ENCODE results near the gene ZNF280B.
"Not testable (repeated sequence)": the region's sequence is repeated elsewhere in the genome, so short reads cannot be mapped to it uniquely, and the experiment has no call there.

Gene ZNF280B

DNA sequence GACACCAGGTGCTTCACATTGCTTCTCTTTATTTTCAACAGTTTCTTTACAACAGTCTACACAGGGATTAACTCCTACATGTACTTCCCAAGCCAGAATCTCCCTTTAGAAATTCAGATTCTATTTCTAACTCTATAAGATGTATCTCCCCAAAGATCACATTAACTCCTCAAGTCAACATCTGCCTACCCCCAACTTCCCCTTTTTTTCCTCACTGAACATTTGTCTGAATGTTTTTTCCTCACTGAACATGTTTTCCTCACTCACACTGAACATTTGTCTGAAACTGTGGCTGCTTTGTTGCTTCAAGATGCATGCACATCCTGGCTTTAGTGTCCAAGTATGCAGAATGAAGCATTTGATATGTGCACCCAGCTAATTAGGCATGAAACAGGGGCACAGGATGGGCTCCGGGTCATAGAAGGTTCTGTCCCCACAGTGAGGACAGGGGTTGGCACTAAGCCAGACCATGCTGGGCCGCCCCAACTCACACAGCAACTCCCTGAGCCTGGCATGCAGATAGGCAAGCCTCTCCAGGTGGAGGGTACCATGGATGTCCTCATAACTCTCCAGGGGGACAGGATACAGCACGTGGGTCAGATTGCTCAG, 39.3 kb upstream of the ZNF280B start:
- no peaks in the 10 kb centered on the region for H3K36me3 ChIP-seq (ENCODE audit: control insufficient read depth, insufficient read depth, low read length)
- no peaks in the 10 kb centered on the region for H3K4me1 ChIP-seq (ENCODE audit: control insufficient read depth, insufficient read depth, low read length)
- no peaks in the 10 kb centered on the region for H3K27me3 ChIP-seq (ENCODE audit: control insufficient read depth, insufficient read depth, low read length)
- H3K9ac ChIP-seq (ENCODE audit: low read length), result no peak overlapping the region
- no peak overlapping the region for H3K4me3 ChIP-seq (ENCODE audit: low read length)
- H3K27ac ChIP-seq (ENCODE audit: low read depth, low read length), result no peak overlapping the region

DNA sequence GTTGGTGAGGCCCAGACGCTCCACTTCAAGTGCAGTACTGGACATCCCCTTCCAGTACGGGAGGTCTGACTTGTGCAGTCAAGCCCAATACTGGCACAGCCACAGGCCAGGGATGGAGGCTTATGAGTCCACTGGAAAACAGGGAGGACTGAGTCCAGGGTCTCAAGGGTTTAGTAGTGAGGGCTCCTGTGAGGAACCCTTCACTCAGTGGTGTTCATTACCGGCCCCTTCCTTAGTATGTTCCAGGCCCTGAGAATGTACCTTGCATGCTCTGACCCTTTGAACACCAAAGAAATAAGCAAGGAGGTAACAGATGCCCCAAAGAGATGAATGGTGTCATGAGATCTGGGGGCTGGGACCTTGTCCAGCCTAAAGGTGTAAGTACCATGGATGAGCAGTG, 38.7 kb upstream of the ZNF280B start:
- no peak overlapping the region for H3K27ac ChIP-seq (ENCODE audit: low read depth, low read length)
- H3K4me1 ChIP-seq (ENCODE audit: control insufficient read depth, insufficient read depth, low read length), result no peaks in the 10 kb centered on the region
- H3K4me3 ChIP-seq (ENCODE audit: low read length), result no peak overlapping the region
- no peaks in the 10 kb centered on the region for H3K27me3 ChIP-seq (ENCODE audit: control insufficient read depth, insufficient read depth, low read length)
- no peaks in the 10 kb centered on the region for H3K36me3 ChIP-seq (ENCODE audit: control insufficient read depth, insufficient read depth, low read length)
- H3K9ac ChIP-seq (ENCODE audit: low read length), result no peak overlapping the region

DNA sequence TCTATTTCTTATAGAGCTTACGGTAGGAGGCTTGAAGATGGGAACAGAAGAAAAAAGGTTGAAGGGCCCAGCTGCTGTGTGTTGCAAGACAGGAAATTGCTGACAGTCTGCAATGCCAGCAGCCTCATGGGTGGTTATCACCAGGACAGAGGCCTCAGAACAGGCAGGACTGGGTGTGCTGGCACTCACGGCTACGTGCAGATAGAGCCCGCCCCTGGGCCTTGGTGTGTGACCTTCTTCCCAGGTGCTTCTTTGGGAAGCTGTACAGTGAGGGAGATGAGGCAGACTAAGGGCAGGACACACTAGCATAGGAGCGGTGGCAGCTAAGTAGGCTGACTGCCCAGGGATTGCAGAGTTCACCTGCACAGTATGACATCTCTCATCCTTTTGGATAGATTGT, 37.9 kb upstream of the ZNF280B start:
- H3K36me3 ChIP-seq (ENCODE audit: control insufficient read depth, insufficient read depth, low read length), result no peaks in the 10 kb centered on the region
- no peaks in the 10 kb centered on the region for H3K4me1 ChIP-seq (ENCODE audit: control insufficient read depth, insufficient read depth, low read length)
- H3K4me3 ChIP-seq (ENCODE audit: low read length), result no peak overlapping the region
- H3K27ac ChIP-seq (ENCODE audit: low read depth, low read length), result no peak overlapping the region
- H3K9ac ChIP-seq (ENCODE audit: low read length), result no peak overlapping the region
- H3K27me3 ChIP-seq (ENCODE audit: control insufficient read depth, insufficient read depth, low read length), result no peaks in the 10 kb centered on the region

DNA sequence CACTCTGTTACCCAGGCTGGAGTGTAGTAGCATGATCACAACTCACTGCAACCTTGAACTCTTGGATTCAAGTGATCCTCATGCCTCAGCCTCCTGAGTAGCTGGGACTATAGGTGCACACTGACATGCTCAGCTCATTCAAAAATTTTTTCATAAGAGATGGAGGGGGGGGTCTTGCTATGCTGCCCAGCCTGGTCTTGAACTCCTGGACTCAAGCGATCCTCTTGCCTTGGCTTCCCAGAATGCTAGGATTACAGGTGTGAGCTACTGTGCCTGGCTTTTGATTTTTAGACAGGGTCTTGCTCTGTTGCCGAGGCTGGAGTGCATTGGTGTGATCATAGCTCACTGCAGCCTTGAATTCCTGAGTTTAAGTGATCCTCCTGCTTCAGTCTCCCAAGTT, 36.5 kb upstream of the ZNF280B start:
- Histone ChIP-seq H3K9ac (ENCODE audit: low read length) (no peak overlapping the region), H3K27ac (ENCODE audit: low read depth, low read length) (no peak overlapping the region), H3K4me3 (ENCODE audit: low read length) (no peak overlapping the region), H3K36me3 (ENCODE audit: control insufficient read depth, insufficient read depth, low read length) (no peaks in the 10 kb centered on the region), H3K27me3 (ENCODE audit: control insufficient read depth, insufficient read depth, low read length) (no peaks in the 10 kb centered on the region), H3K4me1 (ENCODE audit: control insufficient read depth, insufficient read depth, low read length) (no peaks in the 10 kb centered on the region)

DNA sequence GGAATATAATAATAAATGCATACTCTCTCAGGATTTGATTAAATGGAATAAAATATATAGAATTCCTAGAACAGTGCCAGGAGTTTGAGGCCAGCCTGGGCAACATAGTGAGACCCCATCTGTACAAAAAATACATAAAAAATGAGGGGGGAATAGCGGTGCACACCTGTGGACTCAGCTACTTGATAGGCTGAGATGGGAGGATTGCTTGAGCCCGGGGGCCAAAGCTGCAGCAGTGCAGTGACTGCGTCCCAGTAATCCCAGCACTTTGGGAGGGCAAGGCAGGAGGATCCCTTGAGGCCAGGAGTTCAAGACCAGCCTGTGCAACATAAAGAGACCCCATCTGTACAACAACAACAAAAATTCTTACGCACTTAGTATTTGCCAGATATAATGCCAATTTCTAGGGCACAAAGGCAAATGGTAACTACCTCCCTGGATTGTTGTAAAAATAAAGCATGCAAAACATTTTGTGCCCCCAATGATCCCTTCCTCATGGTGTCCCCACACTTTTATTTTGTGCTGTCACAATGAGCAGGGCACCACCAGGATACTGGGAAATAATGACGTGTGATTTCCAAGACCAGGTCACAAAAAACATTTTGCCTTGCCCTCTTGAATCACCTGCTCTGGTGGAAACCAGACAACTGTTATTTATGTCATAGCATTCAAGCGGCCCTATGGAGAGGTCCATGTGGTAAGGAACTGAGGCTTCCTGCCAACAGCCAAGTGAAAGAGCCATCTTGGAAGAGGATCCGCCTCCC, 29.9 kb upstream of the ZNF280B start:
- Histone ChIP-seq H3K27ac (ENCODE audit: low read depth, low read length) (no peak overlapping the region), H3K36me3 (ENCODE audit: control insufficient read depth, insufficient read depth, low read length) (no peaks in the 10 kb centered on the region), H3K4me1 (ENCODE audit: control insufficient read depth, insufficient read depth, low read length) (no peaks in the 10 kb centered on the region), H3K4me3 (ENCODE audit: low read length) (no peak overlapping the region), H3K27me3 (ENCODE audit: control insufficient read depth, insufficient read depth, low read length) (no peaks in the 10 kb centered on the region), H3K9ac (ENCODE audit: low read length) (no peak overlapping the region)

DNA sequence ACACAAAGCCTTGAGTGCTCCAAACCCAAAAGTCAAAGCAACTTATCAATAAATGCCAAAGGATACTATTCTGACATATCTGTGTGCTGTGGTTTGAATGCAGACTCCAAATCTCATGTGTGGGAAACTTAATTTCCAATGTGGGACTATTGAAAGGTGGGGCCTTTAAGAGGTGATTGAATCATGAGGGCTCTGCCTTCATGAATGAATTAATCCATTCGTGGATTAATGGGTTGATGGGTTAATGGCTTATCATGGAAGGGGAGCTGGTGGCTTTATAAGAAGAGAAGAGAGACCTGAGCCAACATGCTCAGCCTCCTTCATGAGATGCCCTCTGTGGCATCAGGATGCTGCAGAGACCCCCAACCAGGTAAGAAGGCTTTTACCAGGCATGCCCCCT, 28.4 kb upstream of the ZNF280B start:
- no peaks in the 10 kb centered on the region for H3K4me1 ChIP-seq (ENCODE audit: control insufficient read depth, insufficient read depth, low read length)
- no peak overlapping the region for H3K4me3 ChIP-seq (ENCODE audit: low read length)
- H3K9ac ChIP-seq (ENCODE audit: low read length), result no peak overlapping the region
- no peak overlapping the region for H3K27ac ChIP-seq (ENCODE audit: low read depth, low read length)
- H3K36me3 ChIP-seq (ENCODE audit: control insufficient read depth, insufficient read depth, low read length), result no peaks in the 10 kb centered on the region
- H3K27me3 ChIP-seq (ENCODE audit: control insufficient read depth, insufficient read depth, low read length), result no peaks in the 10 kb centered on the region

DNA sequence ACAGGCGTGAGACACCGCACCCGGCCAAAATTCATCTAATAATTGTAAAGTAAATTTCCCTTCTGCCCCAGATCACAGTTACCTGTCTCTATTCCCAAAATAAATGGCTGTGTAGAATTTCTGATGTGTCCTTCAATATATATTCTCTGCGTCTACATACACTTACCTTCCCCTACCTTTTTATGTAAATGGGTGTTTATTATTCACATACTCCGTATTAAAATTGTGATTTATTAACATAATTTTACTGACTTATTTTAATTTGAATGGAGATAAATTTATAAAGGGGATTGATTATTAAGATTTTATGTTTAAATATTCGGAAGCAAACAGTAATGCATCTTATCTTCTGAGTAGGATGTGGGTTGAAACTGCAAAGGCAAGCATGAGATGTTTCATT, 28.0 kb upstream of the ZNF280B start:
- Histone ChIP-seq H3K9ac (ENCODE audit: low read length) (no peak overlapping the region), H3K27me3 (ENCODE audit: control insufficient read depth, insufficient read depth, low read length) (no peaks in the 10 kb centered on the region), H3K27ac (ENCODE audit: low read depth, low read length) (no peak overlapping the region), H3K4me1 (ENCODE audit: control insufficient read depth, insufficient read depth, low read length) (no peaks in the 10 kb centered on the region), H3K4me3 (ENCODE audit: low read length) (no peak overlapping the region), H3K36me3 (ENCODE audit: control insufficient read depth, insufficient read depth, low read length) (no peaks in the 10 kb centered on the region)

DNA sequence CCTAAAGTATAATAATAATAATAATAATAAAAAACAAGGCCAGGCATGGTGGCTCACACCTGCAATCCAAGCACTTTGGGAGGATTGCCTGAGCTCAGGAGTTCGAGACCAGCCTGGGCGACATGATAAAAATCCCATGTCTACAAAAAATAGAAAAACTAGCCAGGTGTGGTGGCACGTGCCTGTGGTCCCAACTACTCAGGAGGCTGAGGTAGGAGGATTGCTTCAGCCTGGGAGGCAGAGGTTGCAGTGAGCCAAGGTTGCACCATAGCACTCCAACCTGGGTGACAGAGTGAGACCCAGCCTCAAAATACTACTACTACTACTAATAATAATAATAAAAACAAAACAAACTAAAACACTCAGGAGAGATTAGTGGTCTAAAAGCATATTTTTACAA, 27.1 kb upstream of the ZNF280B start:
- H3K9ac ChIP-seq (ENCODE audit: low read length), result no peak overlapping the region
- H3K36me3 ChIP-seq (ENCODE audit: control insufficient read depth, insufficient read depth, low read length), result no peaks in the 10 kb centered on the region
- H3K4me3 ChIP-seq (ENCODE audit: low read length), result no peak overlapping the region
- H3K4me1 ChIP-seq (ENCODE audit: control insufficient read depth, insufficient read depth, low read length), result no peaks in the 10 kb centered on the region
- no peaks in the 10 kb centered on the region for H3K27me3 ChIP-seq (ENCODE audit: control insufficient read depth, insufficient read depth, low read length)
- no peak overlapping the region for H3K27ac ChIP-seq (ENCODE audit: low read depth, low read length)

DNA sequence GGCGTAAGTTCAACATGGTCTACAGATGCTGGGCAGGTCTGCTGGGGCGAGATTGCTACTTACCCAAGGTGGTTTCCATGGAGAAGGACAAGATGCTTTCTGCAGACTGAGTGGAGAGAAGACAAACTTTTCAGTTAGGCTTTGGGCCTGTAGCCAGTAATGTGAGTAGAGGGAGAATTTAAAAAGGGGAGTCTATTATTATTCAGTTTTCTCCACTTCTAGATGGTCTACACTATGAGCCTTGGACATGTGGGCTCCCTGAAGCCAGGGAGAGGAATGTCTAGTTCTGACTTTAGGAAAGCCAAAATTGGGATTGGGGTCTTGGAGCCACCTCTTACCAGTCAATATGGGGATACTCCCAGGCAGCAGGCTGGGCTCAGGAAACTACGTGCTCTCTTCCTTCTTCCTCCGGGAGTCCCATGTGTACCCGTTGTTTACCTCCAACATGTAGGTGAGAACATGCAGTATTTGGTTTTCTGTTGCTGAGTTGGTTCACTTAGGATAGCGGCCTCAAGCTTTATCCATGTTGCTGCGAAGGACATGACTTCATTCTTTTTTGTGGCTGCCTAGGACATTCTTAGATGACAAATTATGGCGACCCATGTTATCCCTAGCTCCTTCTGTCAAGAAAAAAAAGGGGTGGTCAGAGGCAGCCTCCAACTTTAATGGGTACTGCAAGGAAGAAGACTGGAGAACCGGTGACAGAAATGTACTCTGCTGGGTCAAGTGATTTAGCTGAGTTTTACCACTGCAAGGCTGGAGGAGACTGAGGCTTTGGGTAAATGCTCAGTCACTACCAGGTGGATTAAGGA, 26.3 kb upstream of the ZNF280B start:
- Histone ChIP-seq H3K36me3 (ENCODE audit: control insufficient read depth, insufficient read depth, low read length) (no peaks in the 10 kb centered on the region), H3K27ac (ENCODE audit: low read depth, low read length) (no peak overlapping the region), H3K9ac (ENCODE audit: low read length) (no peak overlapping the region)

DNA sequence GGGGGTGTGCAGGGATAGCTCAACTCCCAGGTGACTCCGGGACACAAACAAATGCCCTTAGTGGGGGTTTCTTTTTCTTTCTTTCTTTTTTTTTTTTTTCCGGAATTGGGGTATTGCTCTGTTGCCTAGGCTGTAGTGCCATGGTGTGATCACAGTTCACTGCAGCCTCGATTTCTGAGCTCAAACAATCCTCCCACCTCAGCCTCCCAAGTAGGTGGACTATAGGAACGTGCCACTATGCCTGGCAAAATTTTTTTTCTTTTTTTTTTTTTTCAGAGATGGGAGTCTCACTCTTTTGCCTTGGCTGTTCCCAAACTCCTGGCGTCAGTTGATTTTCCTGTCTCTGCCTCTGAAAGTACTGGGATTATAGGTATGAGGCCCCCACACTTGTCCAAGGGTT, 25.3 kb upstream of the ZNF280B start:
- H3K36me3 ChIP-seq (ENCODE audit: control insufficient read depth, insufficient read depth, low read length), result no peaks in the 10 kb centered on the region
- H3K27ac ChIP-seq (ENCODE audit: low read depth, low read length), result no peak overlapping the region
- H3K27me3 ChIP-seq (ENCODE audit: control insufficient read depth, insufficient read depth, low read length), result no peaks in the 10 kb centered on the region
- no peak overlapping the region for H3K9ac ChIP-seq (ENCODE audit: low read length)
- no peak overlapping the region for H3K4me3 ChIP-seq (ENCODE audit: low read length)
- no peaks in the 10 kb centered on the region for H3K4me1 ChIP-seq (ENCODE audit: control insufficient read depth, insufficient read depth, low read length)

More for the DNA sequence above, 26.3 kb upstream of the ZNF280B start:
- no peaks in the 10 kb centered on the region for H3K4me1 ChIP-seq (ENCODE audit: control insufficient read depth, insufficient read depth, low read length)
- H3K4me3 ChIP-seq (ENCODE audit: low read length), result no peak overlapping the region
- no peaks in the 10 kb centered on the region for H3K27me3 ChIP-seq (ENCODE audit: control insufficient read depth, insufficient read depth, low read length)

DNA sequence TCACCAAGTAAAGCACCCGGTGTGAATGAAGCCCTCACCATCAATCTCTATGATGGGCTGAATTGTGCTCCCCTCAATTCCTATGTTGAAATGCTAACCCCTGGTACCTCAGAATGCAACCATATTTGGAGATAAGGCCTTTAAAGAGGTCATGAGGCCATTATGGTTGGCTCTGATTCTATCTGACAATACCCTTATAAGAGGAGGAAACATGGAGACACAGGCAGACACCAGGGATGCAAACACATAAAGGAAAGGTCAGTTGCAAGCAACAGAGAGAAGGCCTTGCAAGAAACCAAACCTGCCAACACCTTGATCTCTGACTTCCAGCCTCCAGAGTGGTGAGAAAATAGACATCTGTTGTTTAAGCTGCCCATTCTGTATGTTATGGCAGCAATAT, 24.9 kb upstream of the ZNF280B start:
- no peak overlapping the region for H3K27ac ChIP-seq (ENCODE audit: low read depth, low read length)
- no peak overlapping the region for H3K4me3 ChIP-seq (ENCODE audit: low read length)
- H3K27me3 ChIP-seq (ENCODE audit: control insufficient read depth, insufficient read depth, low read length), result no peaks in the 10 kb centered on the region
- H3K36me3 ChIP-seq (ENCODE audit: control insufficient read depth, insufficient read depth, low read length), result no peaks in the 10 kb centered on the region
- H3K4me1 ChIP-seq (ENCODE audit: control insufficient read depth, insufficient read depth, low read length), result no peaks in the 10 kb centered on the region
- H3K9ac ChIP-seq (ENCODE audit: low read length), result no peak overlapping the region

DNA sequence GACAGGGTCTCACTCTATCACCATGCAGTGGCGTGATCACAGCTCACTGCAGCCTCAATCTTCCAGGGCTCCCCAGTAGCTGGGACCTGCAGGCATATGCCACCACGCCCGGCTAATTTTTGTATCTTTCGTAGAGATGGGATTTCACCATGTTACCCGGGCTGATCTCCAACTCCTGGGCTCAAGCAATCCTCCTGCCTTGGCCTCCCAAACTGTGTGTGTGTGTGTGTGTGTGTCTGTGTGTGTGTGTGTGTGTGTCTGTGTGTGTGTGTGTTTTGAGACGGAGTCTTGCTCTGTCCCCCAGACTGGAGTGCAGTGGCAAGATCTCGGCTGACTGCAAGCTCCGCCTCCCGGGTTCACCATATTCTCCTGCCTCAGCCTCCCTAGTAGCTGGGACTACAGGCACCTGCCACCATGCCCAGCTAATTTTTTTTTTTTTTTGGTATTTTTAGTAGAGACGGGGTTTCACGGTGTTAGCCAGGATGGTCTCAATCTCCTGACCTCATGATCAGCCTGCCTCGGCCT, 24.1 kb upstream of the ZNF280B start:
- H3K36me3 ChIP-seq (ENCODE audit: control insufficient read depth, insufficient read depth, low read length); H3K4me1 ChIP-seq (ENCODE audit: control insufficient read depth, insufficient read depth, low read length); H3K9ac ChIP-seq (ENCODE audit: low read length); H3K4me3 ChIP-seq (ENCODE audit: low read length); H3K27ac ChIP-seq (ENCODE audit: low read depth, low read length); H3K27me3 ChIP-seq (ENCODE audit: control insufficient read depth, insufficient read depth, low read length): not testable (repeated sequence)
